Limb (tissue), 2 donors: ENCODE measurements around the gene ACTG1.

Experiments used
- DNase-seq, 2 donors: peaks; one replicate each; pipeline ENCODE4 v3.0.0-alpha.2; 2016; ENCODE audit errors: extremely low spot score in 2 of 2

The ACTG1 gene

DNA sequence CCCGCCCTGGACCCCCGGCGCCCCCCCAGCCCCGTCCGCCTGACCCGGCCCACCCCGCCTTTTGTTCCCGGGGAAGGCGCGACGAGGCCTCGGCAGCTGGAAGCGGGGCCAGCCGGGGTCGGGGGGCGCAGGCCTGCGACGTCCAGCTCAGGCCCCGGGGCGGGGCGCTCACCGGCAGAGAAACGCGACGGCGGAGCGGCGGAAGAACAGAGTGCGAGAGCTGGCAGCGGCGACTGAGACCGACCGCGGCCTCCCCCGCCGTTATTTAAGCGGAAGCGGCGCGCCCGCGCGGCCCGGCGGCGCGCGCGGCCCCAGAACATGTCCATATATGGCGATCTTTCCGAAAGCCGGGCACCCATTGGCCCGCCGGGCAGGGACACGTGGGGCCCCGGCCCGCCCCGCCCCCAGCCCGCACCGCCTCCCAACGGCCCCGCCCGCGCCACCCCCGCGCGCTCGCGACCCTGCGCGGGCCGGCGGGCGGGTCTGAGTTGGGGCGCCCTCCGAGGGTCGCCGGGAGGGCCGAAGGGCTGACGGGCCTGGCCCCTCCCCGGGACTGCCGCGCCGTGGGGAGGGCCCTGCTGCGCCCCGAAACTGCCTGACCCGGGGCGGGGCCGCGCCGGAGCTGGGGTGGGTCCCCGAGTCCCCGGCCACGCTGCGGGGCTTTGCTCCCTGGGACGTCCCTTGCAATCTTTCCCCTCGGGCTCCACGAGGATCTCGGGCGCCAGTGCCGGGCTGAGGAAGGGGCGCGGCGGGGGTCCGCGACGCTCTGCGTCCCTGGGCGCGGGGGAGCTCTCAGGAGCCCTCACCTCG lies at the start of gene ACTG1:
TSS of gene ACTG1 (minus strand) at position 238 of the 810 bp plus-strand sequence. CDS start 445 bp downstream, outside the sequence.
- DNase-seq: peak; percentile 93 to 96

DNA sequence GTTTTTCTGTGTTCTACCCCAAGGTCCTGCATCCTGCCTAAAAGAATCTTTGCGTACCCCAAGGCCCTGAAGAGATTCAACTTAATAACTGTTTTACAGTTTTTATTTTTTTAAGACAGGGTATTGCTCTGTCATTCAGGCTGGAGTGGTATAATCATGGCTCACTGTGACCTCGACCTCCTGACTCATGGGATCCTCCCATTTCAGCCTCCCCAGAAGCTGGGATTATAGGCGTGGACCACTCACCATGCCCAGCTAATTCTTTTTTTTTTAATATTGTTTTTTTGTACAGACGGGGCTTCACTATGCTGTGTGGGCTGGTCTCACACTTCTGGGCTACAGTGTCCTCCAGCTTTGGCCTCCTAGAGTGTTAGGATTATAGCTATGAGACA lies 48.9 kb upstream of the ACTG1 start:
- no peak for DNase-seq

DNA sequence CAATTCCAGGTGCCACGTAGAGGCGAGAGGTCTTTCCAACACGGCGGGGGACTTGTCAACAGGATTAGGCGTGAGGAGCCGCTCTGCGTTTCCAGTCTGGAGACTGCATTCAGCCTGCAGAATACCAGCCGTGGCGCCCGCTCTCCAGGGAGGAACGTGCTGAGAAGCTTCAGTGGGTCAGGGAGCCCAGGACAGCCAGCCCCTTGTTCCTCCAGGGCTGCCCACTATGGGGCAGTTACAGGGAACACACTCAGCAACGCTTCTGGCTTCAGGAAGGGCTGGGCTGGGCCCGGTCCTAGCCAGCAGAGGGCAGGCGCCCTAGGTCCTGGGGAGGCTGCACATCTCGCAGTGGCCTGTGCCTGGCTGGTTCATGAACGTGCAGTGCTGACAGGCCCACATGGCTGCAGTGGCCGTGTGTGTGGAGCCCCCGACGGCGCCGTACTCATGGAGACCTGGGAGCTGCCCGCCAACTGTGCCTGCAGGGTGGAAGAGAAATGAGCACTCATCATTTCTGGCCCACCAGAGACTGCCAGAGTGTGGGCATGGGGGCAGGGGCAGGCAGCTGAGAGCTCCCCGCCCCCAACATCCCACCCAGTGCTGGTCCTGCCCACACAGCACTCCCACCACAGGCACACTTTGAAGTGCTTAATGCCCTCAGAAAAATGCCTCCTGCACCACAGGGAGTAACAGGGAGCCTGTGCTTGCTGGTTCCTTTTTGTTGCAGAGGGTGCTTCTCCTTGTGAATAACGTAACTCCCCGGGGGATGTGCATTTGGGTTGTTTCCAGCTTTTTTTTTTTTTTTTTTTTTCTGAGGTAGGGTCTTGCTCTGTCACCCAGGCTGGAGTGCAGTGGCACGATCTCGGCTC lies 46.6 kb upstream of the ACTG1 start:
- DNase-seq: no peak

DNA sequence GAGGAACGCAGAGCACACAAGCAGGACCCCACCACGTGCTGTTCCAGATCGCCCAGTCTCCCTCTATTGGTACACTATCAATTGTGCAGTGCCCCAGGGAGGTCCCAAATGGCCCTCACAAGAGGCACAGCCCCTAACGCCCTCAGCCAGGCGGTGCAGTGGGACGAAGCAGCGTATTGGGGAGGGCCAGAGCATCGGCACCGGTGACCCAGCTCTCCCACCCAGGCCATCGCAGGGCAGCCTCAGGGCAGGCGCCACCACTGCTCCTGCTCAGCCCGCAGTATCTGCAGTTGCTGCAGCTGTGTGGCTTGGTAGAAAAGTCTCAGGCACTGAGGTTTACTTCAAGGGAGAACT lies 45.5 kb upstream of the ACTG1 start:
- DNase-seq: no peak

DNA sequence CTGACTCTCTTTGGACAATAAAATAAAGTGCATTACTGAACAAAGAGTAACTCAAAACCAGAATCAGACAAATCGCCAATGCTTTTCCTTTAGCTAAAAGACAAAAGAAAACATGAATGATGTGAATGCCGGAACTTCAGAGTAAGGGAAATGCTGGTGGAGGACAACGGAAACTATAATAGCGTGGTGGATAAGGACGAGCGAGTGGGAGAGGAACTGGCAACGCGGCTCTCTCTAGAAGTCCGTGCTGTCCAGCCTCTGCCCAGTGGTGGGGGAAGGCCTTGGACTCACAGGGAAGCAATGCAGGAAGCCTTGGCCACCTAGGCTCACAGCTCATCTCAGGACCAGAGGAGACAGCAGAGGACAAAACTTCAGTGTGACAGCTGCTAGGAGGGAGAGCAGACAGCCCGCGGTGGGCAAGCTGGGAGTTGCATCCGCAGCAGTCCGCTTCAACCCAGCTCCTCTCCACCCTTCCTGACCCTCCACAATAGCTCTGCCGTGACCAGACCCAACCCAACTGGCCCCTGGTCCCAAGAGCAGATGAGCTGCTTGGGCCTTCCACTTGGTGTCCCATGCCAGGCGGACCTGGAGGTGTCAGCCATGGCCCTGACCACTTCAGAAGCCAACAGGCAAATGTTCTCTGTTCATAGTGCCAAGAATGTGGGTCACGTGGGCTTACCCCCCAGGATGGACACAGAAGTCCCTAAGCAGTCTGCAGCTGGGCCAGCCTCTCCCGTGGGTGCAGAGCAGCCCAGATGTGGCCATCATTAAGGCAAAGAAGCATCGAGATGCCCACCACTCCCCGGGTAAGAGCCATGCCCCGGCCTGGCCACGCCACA lies 44.9 kb upstream of the ACTG1 start:
- no peak for DNase-seq

DNA sequence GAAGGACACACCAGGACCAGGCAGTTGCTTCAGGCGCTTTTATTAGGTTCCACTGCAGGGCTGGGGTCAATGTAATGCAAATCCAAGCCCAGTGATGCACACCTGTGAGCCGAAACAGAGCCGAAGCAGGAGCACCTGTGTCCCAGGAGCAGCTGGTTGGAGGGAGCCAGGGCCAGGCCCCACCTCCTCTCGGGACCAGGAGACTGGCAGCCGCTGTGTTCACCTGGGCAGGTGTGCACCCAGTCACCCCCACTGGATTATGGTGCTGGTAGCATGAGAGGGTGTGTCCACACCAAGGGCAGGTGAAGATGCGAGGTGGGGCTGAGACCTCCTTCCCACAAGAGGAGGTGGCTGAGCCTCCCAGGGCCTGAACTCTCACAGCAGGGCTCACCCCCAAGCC lies 44.3 kb upstream of the ACTG1 start:
- no peak for DNase-seq

DNA sequence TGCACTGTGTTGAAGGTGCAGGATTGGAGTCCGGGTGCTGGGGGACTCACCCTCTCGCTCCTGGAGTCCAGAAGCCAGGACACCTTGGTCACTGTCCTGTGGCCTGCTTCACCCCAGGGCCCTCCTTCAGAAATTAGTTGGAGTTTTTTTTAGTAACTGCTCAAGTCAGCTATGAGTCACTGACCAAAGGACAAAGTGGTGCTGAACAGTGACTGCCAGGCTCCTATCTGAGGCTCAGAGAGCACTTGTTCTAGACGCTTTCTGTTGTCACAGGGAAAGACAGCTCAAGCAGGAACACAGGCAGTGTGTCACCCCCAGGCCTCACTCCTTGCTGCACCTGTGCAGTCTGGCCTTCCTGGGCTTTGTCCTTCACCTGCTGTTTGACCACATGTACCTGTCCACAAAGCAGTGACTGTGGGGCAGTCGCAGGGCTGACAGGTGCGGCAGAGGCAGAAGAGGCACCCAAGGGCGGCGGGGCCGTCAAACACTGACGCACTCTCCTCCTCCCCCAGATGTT lies 43.6 kb upstream of the ACTG1 start:
- DNase-seq: no peak

DNA sequence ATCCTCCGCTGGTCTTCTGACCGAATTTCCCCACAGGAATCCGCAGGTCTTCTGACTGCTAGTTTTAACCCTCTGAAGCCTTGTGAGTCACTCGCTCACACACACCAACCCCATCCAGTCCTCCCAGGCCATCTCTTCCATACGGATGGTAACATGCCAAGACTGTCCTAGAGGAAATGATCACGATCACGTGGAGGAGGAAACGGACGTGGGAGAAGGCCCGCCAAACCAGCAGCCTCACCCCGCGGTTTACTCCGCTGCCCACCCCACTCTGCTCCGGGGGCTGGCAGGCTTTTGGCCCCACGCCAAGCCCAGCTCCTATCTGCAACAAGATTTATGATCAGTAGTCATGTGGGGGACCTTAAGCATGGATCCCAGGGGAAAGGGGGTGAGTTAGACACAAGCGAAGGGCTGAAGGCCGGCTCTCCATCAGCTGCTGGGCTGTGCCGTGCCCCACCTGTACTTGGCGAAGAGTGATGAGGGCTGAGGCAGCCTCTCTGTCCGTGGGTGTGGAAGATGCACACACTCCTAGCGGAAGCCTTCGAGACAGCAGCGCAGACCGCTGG lies 41.1 kb upstream of the ACTG1 start:
- DNase-seq: no peak

DNA sequence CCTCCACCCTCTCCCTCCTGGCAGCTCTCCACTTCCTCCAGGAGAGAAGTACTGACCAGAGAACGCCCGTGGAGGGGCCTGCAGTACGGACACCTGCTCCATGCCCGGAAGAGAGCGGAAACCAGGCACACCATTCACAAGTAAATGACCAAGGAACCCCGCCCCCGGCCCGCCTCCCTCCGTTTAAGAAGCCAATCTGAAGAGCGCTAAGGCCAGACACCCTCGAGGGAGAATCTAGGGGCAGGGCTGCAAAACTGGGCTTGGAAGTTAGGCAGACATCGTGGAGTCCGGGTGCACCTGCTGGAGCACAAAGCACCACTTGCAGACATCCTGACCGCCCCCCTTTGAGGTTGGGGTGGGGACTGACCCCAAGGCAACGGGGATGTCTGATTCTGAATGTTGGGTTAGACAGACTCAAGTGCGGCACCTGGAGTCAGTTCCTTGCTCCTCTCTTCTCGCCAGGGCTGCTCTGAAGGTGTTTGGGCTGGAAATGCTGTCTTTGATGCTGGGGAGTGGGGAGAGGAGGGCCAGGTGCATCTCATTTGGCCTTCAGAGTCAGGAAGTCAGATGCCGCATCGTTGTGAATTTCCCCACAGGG lies 40.5 kb upstream of the ACTG1 start:
- peak in 1 of 2 donors; percentile 80 for DNase-seq

DNA sequence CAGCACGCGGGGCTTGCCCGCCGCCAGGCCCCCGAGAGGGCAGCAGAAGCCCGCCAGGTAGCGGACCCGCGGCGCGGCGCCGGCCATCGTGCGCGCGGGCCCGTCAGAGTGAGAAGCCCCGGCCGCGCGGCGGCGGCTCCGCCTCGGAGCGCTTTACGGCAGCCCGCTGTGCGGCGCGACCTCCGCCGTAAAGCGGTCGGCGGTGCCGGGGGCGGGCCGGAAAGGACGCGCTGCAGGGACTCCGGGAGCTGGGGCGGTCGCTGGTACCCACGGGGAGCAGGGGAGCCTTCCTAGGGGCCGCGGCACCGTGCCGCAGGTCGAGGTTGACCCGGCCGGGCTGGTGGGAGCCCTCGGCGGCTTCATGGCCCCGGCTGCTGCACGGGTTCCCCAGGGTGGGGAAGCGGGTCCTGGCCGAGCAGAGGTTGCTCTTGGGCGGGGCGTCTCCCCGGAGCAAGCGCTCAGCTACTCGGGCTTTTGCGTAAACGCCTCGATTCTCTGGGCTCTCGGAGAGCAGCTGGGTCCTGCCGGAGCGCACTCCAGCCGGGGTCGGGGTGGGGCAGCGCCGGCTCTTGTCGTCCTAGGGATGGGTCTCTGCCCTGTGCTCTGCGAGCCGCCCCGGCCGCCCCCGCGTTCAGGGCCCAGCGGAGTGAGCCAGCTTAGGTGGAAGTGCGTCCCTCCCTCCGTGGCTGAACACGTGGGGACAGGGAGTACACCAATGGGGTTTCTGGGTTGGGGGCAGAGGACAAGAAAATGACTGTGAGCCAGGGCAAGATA lies 39.8 kb upstream of the ACTG1 start, which contains the start of gene FAAP100:
TSS of gene FAAP100 (minus strand) at position 110 of the 774 bp plus-strand sequence. CDS start at position 87, 23 bp downstream.
- DNase-seq: peak; percentile 78 to 90

DNA sequence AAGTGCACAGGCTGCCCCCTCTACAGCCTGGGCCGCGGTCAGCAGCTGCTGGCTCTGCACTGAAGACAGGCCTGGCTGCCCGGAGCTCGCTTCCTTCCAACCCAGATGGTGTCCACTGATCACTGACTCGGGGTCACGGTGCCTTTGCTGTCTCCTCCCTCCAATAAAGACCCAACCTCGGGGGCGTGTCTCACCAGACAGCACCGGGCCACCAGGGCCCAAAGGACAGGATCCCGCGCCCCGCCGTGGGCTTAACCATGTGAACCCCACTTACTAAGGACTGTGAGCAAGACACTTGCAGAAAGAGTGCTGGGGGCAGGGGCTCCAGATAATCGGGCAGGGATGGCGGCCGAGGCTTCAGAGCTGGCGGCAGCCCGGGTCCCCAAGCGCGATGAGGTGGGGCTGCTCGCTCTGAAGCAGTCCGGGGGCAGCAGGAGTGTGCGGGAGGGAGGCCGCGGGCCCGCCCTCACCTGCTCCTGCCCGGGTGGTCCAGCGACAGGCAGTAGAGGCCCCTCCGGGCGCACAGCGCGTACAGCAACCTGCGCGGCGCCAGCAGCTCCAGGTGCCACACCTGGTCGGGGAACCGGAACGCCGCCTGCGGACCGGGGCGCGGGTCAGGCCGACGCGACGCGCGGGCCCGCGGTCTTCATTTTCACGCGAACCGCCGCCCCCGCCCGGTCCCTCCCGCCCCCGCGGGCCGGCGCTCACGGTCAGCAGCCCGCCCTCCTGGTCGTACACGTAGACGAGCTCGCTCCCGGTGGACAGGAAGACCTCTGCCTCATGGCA lies 39.1 kb upstream of the ACTG1 start:
- DNase-seq: peak in 1 of 2 donors; percentile 41

DNA sequence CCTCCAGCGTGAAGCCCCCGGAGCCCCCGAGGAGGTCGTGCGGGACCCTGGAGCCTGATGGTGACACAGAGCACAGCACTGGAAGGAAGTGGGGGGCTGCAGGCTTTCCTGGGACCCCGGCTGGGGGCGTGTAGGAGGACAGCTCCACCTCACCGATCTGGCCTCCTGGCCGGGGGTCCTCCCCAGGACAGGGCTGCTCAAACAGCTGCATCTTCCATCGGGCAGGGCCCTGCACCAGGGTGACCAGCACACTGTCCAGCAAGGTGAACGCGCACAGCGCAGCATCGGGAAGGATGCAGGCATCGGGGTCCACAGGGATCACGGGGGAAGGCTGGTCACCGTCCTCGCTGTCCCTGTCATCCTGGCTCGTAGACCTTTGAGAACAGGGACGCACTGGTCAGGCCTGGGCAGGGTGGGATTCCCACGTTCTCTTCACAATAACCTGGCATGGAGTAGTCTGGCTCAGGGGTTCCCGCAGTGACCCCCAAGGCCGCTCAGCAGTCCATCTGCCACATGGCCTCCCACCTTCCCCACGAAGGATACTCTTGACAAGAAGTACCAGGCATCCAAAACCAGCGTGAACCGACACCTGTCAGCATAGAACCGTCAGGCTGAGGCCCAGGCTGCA lies 38.3 kb upstream of the ACTG1 start:
- DNase-seq: no peak

DNA sequence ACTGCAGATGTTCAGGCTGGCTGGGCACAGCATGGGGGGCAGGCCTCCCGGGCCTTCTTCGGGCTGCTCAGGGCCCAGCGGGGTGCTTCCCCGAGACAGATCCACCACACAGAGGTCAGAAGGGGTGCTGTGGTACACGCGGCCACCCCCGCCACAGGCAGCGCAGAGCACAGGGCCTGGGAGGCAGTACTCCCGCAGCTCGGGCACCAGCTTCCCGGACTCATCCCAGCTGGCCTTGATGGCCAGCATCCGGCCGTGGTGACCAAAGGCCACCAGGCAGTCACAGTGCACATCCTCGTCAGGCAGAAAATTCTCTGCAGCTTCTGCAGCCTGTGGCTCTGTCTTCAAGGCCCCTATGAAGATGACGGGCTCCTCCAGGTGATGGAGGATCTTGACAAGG lies 37.7 kb upstream of the ACTG1 start:
- DNase-seq: no peak

DNA sequence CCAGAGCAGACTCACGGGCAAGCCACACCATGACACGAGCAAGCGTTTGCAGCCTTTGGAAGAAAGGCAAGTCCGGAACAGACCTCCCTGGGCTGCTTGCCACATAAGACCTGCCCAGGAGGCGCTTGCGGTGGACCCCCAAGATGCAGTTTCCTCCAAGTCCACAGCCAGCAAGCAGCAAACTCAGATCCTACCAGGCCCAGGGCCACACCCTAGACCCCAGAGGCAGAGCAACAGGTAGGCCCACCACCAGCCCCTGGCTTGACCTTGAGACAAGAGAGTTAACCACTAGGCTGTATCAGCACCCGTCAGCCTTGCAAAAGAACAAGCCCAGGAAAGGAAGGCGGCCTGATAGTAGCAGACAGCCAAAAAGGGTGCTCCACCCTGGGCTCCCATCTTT lies 37.2 kb upstream of the ACTG1 start:
- DNase-seq: no peak

DNA sequence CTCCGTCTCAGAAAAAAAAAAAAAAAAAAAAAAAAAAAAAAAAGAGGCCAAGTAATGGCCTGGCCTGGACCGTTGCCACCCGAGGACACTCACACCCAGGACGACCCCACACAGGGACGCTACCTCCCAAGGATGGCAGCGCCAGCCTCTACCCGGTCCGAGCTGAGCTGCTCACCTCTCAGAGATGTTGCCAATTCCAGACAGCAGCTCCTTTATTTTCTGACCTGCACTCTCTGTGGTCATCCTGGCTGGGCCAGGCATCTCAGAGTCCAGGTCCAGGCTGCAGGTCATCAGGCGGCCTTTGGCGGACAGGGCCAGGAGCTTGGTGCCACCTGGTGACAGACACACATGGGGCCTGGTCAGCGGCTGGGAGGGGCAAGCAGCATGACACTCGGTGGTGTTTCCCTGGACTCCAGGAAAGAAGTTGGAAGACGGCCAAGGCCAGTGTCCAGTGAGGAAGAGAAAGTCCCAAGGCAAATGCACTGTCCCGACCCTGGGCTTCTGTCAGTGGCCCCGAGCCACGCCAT lies 36.5 kb upstream of the ACTG1 start:
- DNase-seq: no peak

DNA sequence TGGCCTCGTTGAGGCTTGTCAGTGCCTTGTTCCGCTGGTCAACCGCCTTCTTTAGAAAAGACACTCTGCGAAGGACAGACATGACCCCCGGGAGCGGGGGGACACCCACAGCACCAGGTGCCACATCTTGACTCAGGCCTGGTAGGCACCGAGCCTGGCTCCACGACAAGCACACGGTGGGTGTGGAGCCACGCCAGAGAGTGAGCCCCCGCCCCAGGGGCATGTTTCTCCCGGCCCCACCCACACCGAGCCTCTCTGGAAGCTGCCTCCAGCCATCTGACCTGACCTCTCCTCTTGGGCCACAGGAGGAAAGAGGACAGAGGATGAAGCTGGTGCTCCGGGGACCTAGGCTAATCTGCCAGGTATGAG lies 35.0 kb upstream of the ACTG1 start:
- DNase-seq: no peak

DNA sequence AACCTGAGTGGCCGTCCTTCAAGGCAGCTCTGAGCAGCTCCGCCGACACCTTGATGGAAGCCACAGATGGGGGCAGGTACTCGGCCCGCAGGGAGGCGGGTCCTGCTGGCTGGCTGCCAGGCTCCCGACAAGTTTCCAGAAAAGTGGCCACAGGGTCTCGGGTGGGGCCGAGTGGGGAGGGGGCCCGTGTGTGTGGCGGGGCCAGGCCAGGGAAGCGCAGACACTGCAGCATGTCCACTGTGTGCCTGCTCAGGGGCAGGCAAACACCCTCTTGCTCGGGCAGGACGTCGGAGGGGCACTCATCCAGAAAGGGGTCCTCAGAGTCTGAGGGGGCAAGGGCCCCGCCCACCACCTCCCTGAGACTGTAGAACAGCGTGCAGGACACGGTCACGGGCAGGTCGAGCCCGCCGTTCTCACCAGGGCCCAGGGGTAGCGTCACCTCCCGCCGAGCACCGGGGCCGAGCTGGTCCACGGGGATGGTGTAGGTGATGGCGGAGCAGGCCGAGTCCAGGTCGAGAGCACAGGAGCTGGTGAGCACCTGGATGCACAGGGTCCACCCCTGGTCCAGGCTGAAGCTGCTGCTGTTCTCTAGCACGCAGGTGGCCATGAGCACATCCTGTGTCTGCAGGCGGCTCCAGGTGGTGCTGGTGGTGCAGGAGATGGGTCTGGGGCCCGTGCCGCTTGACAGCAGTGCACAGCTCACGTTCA lies 34.5 kb upstream of the ACTG1 start:
- no peak for DNase-seq
